GM12878 (cell line): Measurements from ENCODE around the gene UMAD1. TPM values are rescaled to one million over a fixed set of nuclear protein-coding genes. Genes with fewer than 3 reads are reported as not detected.

Experiments used
- ATAC-seq: fragments of 200-7000 bp; cut with Tn5 transposase; 3 replicates; pipeline ENCODE4 v1.9.1; 2020; ENCODE audit warnings: mild to moderate bottlenecking, moderate library complexity
- BruUV-seq: library from RNA; stranded (reverse); fragments of 400-500 nt; replicated peaks from 2 replicates; lab custom pipeline; 2021; lab: Mats Ljungman, UMichigan
- CTCF ChIA-PET: fragments of 300-600 bp; sonication (Branson Sonifier 250); formaldehyde crosslinking; extraction: SDS; loops from one replicate; lab custom pipeline; 2021; ENCODE audit warnings: inconsistent platforms; lab: Yijun Ruan, JAX
- POLR2A ChIA-PET: fragments of 350-600 bp; formaldehyde crosslinking; extraction: SDS; loops from one replicate; lab custom pipeline; 2021; ENCODE audit warnings: inconsistent platforms; lab: Charles Lee
- RAD21 ChIA-PET: fragments of 300-600 bp; sonication (Branson Sonifier 250); formaldehyde crosslinking; loops from one replicate; lab custom pipeline; 2023; ENCODE audit warnings: antibody characterized with exemption; ENCODE audit not compliant: unreplicated experiment; lab: Charles Lee
- SMC1A ChIA-PET: fragments of 300-600 bp; sonication (Branson Sonifier 250); formaldehyde crosslinking; loops from one replicate; lab custom pipeline; 2023; ENCODE audit not compliant: unreplicated experiment, uncharacterized antibody; lab: Charles Lee
- DNase-seq: peaks from one replicate; pipeline ENCODE4 v3.0.0-alpha.2; 2011; ENCODE audit warnings: low read depth, low spot score
- FAIRE-seq: peaks from 3 replicates; lab custom pipeline; 2011; peaks lifted over from hg19 to GRCh38; lab: Jason Lieb, UNC
- H2AFZ ChIP-seq: 2 replicates; pipeline ENCODE4 v1.6.0; 2011; ENCODE audit warnings: low read depth, low read length, control low read depth; ENCODE audit not compliant: control insufficient read depth
- H3K27ac ChIP-seq: 2 replicates; pipeline ENCODE4 v1.5.1; 2011; ENCODE audit warnings: control low read depth; ENCODE audit not compliant: control insufficient read depth, insufficient read depth
- H3K27me3 ChIP-seq, 2 experiments: replicated peaks in 1 of 2; 2 replicates each; pipeline versions ENCODE4 v1.6.0 to v1.6.1; 2011; ENCODE audit warnings: low read length in 1 of 2; ENCODE audit not compliant: control insufficient read depth in 2 of 2, insufficient read depth in 2 of 2
- H3K36me3 ChIP-seq, 2 experiments: 2 replicates each; pipeline ENCODE4 v1.5.1; 2011; ENCODE audit warnings: low read length in 1 of 2; ENCODE audit not compliant: control insufficient read depth in 2 of 2, insufficient read depth in 2 of 2
- H3K4me1 ChIP-seq: 2 replicates; pipeline ENCODE4 v1.6.1; 2011; ENCODE audit warnings: mild to moderate bottlenecking, low read length, moderate library complexity, mixed read lengths; ENCODE audit not compliant: control insufficient read depth, insufficient read depth
- H3K4me2 ChIP-seq: 2 replicates; pipeline ENCODE4 v1.6.0; 2011; ENCODE audit warnings: control low read depth; ENCODE audit not compliant: control insufficient read depth, insufficient read depth
- H3K4me3 ChIP-seq: fragments of 200-600 bp; sonication (generic); 2 replicates; pipeline ENCODE4 v1.5.1; 2016
- H3K79me2 ChIP-seq: 2 replicates; pipeline ENCODE4 v1.6.0; 2011; ENCODE audit warnings: low read length; ENCODE audit not compliant: control insufficient read depth, insufficient read depth
- H3K9ac ChIP-seq: 2 replicates; pipeline ENCODE4 v1.8.0; 2011; ENCODE audit warnings: low read length, control low read depth, mixed read lengths; ENCODE audit not compliant: control insufficient read depth, insufficient read depth
- H3K9me3 ChIP-seq: replicated peaks from 3 replicates; pipeline ENCODE4 v1.5.1; 2011; ENCODE audit warnings: mild to moderate bottlenecking, low read length; ENCODE audit not compliant: control insufficient read depth, insufficient read depth
- H4K20me1 ChIP-seq: 2 replicates; pipeline ENCODE4 v1.6.0; 2011; ENCODE audit not compliant: control insufficient read depth, insufficient read depth
- MEF2A ChIP-seq: IDR thresholded peaks from 2 replicates; pipeline ENCODE4 v1.6.1; 2011; ENCODE audit warnings: low read depth, mild to moderate bottlenecking, low read length, moderate library complexity; ENCODE audit not compliant: insufficient read depth
- PAX5 ChIP-seq: IDR thresholded peaks from 2 replicates; pipeline ENCODE4 v1.6.1; 2011; ENCODE audit warnings: low read depth, low read length, borderline replicate concordance
- TCF3 ChIP-seq: IDR thresholded peaks from 2 replicates; pipeline ENCODE4 v1.6.1; 2012; ENCODE audit warnings: low read depth, mild to moderate bottlenecking, low read length, borderline replicate concordance; ENCODE audit not compliant: insufficient read depth
- ZNF217 ChIP-seq: fragments of 450-650 bp; IDR thresholded peaks from 2 replicates; pipeline ENCODE4 v1.6.1; 2017; ENCODE audit warnings: antibody characterized with exemption, mild to moderate bottlenecking
- WGBS: methylation state at CpG from one replicate; pipeline ENCODE4 v1.1.6; 2016; ENCODE audit warnings: low lambda C conversion rate; ENCODE audit not compliant: insufficient replicate concordance, insufficient coverage; ENCODE audit errors: missing lambda C conversion rate; 5-methylcytosine and 5-hydroxymethylcytosine counted together
- in situ Hi-C: fragments of 300-500 bp; cut with MboI; formaldehyde crosslinking; loops from 9 replicates; pipeline ENCODE4 v1.14.3; 2018; ENCODE audit warnings: mixed read lengths
- intact Hi-C: fragments of 100-400 bp; cut with micrococcal nuclease; formaldehyde crosslinking; loops from one replicate; pipeline ENCODE4 v1.14.2; 2022; ENCODE audit not compliant: unreplicated experiment
- polyA plus RNA-seq, 11 experiments: library from polyadenylated mRNA; depleted of rRNA in 4 of 11; unstranded in 6 of 11; stranded (reverse) in 5 of 11; fragments of >200 nt; fragmentation: Nextera tagmentation in 4 of 11; fragmentation: Illumina TruSeq in 1 of 11; extraction: Ambion mirVana in 4 of 11; extraction: Trizol in 1 of 11; gene quantifications; 1 replicate in 1 of 11; 2 replicates in 10 of 11; pipeline versions ENCODE4 v1.2.1 to v1.2.3, GENCODE V29; 2011 to 2016; ENCODE audit warnings: inconsistent platforms in 2 of 11, missing spikeins in 2 of 11, low read depth in 1 of 11
- total RNA-seq, 4 experiments: library from RNA; depleted of rRNA in 3 of 4; stranded (reverse); fragments of >200 nt in 3 of 4; fragmentation: Illumina TruSeq in 1 of 4; extraction: Trizol in 1 of 4; gene quantifications; 2 replicates each; pipeline versions ENCODE4 v1.2.1 to v1.2.3, GENCODE V29; 2013 to 2021
- TF ChIP-seq, protein P1 (sequence below): fragments of 450-650 bp; IDR thresholded peaks from 2 replicates; pipeline ENCODE4 v1.6.1; 2016; ENCODE audit warnings: mild to moderate bottlenecking

Gene UMAD1
- total and polyA plus RNA-seq, 10 of the 15 experiments (the other 5 are each of a cell fraction or from before 2014, with no cell fraction given) = 6.0 to 28.6 (median 9.3) TPM

DNA sequence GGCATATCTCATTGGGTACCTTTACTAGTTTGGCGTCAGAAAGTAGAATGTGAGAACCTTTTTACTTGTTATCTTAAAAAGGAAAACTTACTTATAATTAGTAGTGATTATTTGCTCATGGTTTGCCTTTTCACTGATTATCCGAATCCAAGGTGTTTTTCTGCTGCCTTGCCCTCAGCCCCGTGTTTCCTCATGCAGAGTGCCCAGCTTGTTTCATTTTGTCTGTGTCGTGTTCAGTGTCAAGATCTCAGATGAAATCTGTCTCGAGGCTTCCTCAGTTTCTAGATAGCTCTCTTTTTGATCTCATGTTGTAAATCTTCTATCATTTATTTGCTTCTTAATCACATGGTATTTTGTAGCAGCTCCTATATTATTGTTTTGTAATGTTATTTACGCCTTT lies 47.8 kb downstream of the UMAD1 start:
- ATAC-seq = no peak
- WGBS = 32% methylated on average over 6 of the region's 6 CpGs
- RAD21 ChIA-PET = interaction anchor here (1.1 to 1.8 kb wide), 3 partner anchors 51 to 288 kb away, joined by 3 to 7 read pairs (median 4); no protein-coding TSS in a partner anchor
- BruUV-seq = no TSS peak
- SMC1A ChIA-PET = interaction anchor here (0.8 to 4.6 kb wide), 14 partner anchors 10 to 526 kb away, joined by 3 to 37 read pairs (median 4); no protein-coding TSS in a partner anchor
- POLR2A ChIA-PET = interaction anchor here (0.6 to 0.9 kb wide), 2 partner anchors 11 to 59 kb away, joined by 3 to 4 read pairs; no protein-coding TSS in a partner anchor
- no peak for DNase-seq
- no peak overlapping the region for H3K4me2 ChIP-seq
- H3K4me1 ChIP-seq = no peaks in the 10 kb centered on the region
- H2AFZ ChIP-seq = no peak overlapping the region; the same call in 1 of the 2 replicates
- H3K9me3 ChIP-seq = no peaks in the 10 kb centered on the region; the same call in 2 of the 3 replicates
- no peaks in the 10 kb centered on the region for H3K79me2 ChIP-seq
- no peak overlapping the region for H3K27ac ChIP-seq
- CTCF ChIA-PET = interaction anchor here (1.0 to 5.7 kb wide), 6 partner anchors 12 to 76 kb away, joined by 4 to 26 read pairs (median 6); no protein-coding TSS in a partner anchor
- FAIRE-seq = no peak
- intact Hi-C loops (no loop called here), in situ Hi-C loops (loop anchor here (10.0 kb wide), 1 partner anchor 526 kb away; no protein-coding TSS in a partner anchor)
- no peaks in the 10 kb centered on the region for H3K27me3 ChIP-seq
- no peak overlapping the region for H3K4me3 ChIP-seq
- no peaks in the 10 kb centered on the region for H4K20me1 ChIP-seq
- no peaks in the 10 kb centered on the region for H3K36me3 ChIP-seq
- no peak overlapping the region for H3K9ac ChIP-seq
- TF ChIP-seq MEF2A = no peak
- no peak for TF ChIP-seq TCF3
- TF ChIP-seq PAX5 = no peak
- TF ChIP-seq, protein P1, sequence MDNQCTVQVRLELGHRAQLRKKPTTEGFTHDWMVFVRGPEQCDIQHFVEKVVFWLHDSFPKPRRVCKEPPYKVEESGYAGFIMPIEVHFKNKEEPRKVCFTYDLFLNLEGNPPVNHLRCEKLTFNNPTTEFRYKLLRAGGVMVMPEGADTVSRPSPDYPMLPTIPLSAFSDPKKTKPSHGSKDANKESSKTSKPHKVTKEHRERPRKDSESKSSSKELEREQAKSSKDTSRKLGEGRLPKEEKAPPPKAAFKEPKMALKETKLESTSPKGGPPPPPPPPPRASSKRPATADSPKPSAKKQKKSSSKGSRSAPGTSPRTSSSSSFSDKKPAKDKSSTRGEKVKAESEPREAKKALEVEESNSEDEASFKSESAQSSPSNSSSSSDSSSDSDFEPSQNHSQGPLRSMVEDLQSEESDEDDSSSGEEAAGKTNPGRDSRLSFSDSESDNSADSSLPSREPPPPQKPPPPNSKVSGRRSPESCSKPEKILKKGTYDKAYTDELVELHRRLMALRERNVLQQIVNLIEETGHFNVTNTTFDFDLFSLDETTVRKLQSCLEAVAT = no peak
- TF ChIP-seq ZNF217 = no peak
